GF-D8 (cell line): ENCODE results near the gene CIB1.
"Not testable (repeated sequence)": the region's sequence is repeated elsewhere in the genome, so short reads cannot be mapped to it uniquely, and the experiment has no call there.

Source experiments
- DNase-seq: peaks from one replicate; lab custom pipeline; 2025; lab: John Stamatoyannopoulos, UW

Gene CIB1

DNA sequence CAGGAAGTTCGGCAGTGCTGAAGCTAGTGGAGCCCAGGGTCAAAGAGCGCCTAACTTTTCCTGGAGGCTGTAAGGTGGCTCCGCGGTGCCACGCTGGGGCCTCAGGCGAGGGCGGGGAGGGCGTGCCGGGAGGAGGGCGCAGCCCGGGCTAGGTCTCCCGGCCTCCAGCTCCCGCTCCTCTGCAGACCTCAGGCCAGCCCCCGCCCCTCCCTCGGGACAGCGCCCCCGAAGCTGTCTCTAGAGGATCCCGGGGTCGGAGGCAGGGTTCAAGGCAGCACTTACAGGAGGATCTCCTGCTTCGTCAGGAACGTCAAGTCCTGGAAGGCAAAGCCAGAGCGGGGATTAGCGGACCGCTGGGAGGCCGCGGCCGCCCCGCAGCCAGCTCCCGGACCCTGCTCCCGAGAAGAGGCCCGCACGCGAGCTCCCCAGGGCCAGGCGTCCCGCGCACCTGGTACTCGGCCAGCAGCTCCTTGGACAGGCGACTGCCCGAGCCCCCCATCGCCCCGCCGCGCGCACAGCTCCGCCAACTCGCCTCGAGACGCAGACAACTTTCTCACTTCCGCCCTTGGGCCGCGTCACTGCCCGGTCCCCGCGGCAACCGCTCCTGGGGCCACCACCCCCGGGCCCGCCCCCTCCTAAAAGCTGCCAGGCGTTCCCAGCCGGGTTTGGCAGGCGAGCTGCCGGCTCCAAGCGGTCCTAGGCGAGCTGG lies at the start of gene CIB1:
Gene CIB1, minus strand, starts transcription at position 555 of the 709 bp plus-strand sequence. Its CDS starts 56 bp downstream, at position 499.
- DNase-seq: peak; percentile 89

DNA sequence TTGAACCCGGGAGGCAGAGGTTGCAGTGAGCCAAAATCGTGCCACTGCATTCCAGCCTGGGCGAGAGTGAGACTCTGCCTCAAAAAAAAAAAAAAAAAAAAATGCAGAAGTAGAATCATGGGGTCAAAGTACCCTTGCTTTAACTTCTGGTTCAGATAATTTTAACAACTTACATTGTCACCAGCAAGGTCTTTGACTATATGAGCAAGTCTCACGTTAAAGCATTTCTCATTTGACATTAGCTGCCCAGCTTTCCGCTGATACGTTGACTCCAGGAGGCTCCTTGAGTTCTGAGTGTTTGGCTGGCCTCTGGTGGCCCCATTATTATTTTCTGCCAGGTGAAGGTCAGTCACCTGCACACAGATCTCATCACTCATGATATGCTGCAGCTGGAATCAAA lies 47.9 kb upstream of the CIB1 start:
- DNase-seq: not testable (repeated sequence)

DNA sequence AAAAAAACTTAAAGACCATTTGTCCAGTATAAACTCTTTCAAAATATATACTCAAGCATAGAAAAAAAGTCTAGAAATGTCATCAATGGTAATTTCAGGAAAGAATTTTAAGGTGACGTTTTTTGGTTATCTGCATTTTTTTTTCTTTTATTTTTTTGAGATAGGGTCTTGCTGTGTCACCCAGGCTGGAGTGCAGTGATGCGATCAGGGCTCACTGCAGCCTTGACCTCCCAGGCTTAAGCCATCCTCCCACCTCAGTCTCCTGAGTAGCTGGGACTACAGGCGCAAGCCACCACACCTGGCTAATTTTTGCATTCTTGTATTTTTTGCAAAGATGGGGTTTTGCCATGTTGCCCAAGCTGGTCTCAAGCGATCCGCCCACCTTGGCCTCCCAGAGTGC lies 47.0 kb upstream of the CIB1 start:
- DNase-seq: not testable (repeated sequence)

DNA sequence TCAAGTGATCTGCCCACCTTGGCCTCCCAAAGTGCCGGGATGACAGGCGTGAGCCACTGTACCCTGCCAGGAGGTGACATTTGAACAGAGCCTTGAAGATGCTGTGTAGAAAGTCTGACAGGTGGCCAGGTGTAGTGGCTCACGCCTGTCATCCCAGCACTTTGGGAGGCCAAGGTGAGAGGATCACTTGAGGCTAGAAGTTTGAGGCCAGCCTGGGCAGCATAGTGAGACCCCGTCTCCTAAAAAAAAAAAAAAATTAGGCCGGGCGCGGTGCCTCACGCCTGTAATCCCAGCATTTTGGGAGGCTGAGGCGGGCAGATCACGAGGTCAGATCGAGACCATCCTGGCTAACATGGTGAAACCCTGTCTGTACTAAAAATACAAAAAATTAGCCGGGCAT lies 44.7 kb upstream of the CIB1 start:
- DNase-seq: not testable (repeated sequence)

DNA sequence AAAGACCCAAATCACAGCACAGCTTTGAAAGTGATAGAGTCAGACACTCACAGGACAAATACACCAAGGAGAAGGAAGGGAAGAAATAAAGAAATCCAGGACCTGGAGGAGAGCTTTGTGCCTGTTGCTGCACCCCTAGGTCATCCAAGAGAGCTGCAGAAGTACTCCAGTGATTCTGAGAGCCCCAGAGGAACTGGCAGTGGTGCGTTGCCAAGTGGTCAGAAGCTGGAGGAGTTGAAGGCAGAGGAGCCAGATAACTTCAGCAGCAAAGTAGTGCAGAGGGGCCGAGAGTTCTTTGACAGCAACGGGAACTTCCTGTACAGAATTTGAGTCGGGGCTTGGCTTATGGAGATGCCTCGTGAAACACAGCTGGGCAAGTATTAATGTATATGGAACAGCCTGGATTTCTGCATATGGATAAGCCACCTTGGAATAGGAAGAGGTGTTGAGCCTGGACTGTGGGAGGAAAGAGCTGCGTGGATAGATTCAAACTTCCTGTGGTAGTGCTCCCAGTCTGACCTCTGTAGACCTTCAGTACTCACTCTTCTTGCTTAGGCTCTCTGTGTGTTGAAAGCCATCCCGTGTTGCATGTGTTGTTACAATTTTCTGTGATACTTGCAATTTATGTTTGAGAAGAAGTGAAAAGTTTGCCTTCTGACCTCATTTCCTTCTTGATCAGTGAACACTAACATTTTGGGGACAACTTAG lies 37.9 kb upstream of the CIB1 start:
- no peak for DNase-seq

DNA sequence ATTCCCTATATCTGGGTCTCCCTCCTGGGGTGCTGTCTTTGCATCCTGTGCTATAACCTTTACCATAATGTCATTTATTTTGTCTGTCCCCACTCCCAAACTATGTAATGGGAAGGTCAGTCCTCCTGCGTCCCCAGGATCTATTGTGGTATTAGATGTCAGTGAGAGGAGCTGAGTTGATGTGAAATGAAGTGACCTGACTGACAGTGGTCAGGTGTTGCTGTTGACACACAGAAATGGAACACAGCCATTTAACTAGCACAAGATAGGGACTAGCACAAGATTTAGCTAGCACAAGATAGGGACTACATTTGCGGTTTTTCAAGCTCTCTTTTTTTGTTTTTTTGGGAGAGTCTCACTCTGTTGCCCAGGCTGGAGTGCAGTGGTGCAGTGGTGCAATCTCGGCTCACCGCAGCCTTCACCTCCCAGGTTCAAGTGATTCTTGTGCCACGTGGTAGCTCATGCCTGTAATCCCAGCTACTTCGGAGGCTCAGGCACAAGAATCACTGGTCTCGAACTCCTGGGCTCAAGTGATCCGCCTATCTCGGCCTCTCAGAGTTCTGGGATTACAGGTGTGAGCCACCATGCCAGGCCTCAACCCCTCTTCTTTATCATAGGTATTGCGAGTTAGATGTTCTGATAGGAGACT lies 36.9 kb upstream of the CIB1 start:
- no peak for DNase-seq

DNA sequence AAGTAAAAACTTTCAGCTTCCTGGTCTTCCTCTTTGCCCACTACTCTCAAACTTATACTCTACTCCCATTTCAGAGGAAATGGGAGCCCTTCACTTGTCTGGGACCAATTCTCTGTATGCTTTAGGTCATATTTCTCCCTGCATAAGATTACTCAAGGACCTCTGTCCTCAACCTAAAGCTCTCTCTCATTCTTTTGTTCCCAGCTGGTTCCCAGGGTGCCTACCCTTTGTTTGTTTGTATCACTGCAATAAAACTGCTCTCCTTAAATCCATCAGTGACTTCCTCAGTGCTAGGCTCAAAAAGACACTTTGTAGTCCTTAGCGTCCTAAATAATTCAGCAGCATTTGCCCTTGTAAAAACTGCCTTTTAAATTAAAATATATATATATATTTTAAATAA lies 34.7 kb upstream of the CIB1 start:
- no peak for DNase-seq

DNA sequence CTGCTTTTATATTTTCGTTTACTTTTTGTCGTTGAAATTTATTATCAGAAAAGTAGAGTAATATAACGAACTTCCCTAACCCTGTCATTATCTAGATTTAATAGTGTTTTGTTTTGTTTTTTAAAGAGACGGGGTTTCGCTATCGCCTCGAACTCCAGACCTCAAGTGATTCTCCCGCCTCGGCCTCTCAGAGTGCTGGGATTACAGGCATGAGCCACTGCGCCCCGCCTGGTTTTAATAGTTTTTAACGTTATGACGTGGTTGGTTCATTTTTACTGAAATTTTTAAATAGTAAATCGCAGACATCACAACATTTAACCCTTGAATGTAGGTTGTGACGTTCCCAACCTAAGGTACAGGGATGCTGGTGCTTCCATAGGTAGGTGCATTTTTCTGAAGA lies 32.7 kb upstream of the CIB1 start:
- DNase-seq: no peak

DNA sequence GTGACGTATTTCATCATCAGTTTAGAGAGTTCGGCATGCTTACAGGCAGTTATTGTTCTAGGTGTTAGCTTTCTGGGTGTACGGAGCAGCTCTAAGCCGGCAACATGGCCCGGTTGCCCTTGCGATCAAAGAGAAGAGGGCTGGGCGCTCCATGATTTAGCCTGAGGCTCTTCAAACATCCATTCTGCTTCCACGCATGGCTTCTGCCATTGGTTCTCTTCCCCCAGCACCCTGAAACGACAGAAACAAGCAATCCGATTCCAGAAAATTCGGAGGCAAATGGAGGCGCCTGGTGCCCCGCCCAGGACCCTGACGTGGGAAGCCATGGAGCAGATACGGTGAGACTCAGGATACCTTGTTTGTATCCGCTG lies 32.3 kb upstream of the CIB1 start:
- no peak for DNase-seq

DNA sequence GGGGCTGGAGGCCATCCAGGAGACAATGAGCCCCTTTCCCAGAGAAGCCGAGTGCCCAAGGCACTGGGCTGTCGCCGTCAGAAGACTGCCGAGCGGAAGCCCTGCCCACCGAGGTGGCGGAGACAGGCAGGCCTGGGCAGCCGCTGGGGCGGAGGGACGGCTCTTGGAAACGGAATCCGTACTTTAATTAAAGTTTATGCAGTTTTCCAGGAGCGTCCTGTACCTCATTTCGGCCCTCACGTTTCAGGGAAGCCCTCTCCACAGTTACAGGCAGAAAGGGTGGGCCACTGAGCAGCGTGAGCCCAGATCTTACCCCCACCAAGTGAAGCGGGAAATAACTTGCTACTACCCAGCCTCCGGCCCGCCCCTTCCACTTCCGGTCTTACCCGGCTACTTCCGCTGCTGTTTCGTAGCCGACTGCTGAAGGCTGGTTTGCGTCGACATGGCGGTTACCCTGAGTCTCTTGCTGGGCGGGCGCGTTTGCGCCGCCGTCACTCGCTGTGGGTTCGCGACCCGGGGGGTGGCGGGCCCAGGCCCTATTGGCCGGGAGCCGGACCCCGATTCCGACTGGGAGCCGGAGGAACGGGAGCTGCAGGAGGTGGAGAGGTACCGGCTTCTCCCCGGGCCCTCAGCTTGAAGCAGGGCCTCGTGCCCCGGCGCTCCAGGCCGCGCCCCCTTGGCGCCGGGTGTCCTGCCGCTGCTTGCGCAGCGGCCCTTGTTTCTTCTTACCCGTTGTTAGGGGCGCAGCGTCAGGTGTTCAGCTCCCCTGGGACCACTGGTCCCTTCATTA lies 31.7 kb upstream of the CIB1 start, which contains the start of gene NGRN:
Gene NGRN, plus strand, starts transcription at position 402 of the 790 bp plus-strand sequence. Its CDS starts 41 bp downstream, at position 443.
- peak; percentile 75 for DNase-seq

DNA sequence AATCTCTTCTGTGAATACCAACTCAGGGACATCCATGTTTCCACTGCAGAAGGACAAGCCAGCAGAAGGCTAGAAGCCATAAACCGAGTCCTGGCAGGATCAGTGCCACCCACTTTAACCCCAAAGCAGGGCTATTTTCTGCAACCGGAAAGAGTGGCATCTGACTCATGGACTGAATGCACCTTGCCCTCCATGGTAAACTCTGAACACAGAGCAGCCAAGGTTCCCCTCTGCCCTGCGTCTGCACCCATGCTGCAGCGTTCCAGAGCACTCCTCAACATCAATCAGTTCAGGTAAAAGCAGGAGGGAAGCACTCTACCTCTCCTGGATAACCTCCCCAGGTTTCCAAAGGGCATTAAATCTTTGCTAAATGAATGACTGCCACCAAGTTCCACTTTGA lies 30.9 kb upstream of the CIB1 start:
- DNase-seq: no peak

DNA sequence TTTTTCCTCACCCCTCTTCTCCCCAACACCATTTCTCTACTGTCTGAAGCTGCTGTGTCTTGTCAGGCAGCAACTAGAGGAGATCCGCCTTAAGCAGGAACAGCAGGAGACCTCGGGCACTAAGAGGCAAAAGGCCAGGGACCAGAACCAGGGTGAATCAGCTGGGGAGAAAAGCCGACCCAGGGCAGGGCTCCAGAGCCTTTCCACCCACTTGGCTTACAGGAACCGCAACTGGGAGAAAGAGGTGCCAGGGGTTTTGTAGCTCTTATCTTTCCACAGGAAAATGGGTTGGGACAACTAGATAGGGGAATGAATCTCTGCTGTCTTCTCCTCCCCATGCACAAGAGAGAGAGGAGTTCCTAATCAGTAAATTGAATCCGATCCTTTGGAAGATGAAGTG lies 28.7 kb upstream of the CIB1 start:
- DNase-seq: no peak

DNA sequence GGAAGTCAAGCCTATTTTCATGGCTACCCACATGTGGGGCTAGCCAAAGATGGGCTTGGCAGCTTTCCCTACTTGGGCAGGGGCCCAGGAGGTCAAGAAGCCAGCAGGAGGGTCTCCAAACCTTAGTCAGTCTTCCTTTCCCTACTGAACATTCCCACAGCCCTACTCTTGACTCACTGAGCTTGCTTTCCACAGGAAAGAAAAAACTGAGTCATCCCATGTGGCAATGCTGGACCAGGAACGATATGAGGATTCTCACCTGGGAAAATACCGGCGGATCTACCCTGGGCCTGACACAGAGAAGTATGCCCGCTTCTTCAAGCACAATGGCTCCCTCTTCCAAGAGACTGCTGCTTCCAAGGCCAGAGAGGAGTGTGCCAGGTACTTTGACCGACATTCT lies 28.1 kb upstream of the CIB1 start:
- DNase-seq: no peak

DNA sequence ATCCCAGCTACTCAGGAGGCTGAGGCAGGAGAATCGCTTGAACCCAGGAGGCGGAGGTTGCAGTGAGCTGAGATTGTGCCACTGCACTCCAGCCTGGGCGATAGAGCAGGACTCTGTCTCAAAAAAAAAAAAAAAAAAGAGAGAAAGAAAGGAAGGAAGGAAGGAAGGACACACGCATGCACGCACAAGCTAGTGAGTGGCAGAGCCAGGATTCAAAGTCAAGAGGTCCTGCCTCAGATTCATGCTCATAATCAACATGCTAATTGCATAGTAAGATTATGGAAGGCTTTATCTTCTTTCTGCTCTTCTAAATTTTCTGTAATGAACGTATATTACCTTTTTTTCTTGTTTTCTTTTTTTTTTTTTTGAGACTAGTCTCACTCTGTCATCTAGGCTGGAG lies 27.0 kb upstream of the CIB1 start:
- not testable (repeated sequence) for DNase-seq

DNA sequence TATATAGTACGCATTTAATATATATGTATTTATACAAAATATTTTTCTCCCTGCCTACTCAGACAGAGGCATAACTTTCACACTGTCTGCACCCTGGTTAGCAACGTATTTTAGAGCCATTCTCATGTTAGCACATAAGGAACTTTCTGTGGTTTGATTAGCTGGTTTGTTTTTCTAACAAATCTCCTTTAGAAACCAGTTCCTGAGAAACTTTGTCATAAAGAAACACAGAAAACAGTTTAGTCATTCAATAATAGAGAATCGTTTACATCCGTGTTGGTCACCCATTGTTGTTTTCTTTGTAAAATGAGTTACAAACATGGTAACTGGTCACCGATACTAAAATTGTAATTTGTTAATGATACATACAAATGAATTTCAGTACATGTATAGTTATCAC lies 25.8 kb upstream of the CIB1 start:
- DNase-seq: no peak

DNA sequence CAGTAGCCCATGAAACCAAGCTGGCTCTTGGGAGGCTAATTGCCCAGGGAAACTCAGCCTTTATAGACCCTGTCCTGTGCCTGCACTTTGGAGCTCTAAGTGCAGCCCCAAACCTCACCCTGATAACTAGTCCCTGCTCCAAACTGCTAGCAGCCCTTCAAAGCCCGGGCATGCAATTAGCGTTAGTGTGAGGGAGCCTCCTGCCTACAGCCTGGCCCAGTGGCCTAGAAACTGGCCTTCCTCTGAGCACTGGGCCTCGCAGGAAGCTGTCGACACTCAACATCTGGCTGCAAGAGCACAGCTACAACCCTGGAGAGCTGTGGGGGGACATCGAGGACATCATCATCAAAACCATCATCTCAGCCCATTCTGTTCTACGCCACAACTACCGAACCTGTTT lies 24.0 kb upstream of the CIB1 start:
- DNase-seq: no peak

DNA sequence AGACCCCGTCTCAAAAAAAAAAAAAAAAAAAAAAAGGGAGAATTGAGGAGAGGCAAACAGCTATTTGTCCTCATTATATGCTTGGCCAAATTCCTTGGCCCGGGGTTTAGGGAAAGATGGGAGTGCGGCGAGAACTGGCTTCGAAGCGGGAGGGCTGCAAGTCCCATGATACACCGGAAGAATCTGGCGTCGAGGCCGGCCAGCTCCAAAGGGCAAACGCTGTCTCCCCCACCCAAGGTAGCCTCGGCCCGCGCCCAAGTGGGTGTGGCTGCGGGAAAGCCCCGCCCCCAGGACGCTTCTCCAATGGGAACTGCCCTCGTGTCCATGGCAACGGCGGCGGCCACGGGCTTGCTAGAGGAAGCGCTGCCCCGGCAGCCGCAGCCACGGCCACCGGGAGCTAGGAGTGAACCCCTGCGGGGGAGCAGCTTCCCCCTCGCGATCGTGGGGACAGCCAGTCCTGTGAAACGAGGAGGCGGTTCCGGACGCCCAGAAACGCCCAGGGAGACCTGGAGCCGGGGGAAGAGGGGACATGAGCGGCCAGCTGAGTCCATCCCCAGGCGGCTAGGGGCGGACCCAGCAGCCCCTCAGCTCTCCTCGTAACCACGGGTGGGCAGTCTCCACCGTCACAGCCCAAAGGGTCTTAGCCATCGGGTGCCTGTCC lies 15.6 kb upstream of the CIB1 start, which contains the start of gene TTLL13:
Gene TTLL13, plus strand, starts transcription at position 354 of the 661 bp plus-strand sequence. CDS start 1,075 bp downstream, outside the sequence.
- no peak for DNase-seq

DNA sequence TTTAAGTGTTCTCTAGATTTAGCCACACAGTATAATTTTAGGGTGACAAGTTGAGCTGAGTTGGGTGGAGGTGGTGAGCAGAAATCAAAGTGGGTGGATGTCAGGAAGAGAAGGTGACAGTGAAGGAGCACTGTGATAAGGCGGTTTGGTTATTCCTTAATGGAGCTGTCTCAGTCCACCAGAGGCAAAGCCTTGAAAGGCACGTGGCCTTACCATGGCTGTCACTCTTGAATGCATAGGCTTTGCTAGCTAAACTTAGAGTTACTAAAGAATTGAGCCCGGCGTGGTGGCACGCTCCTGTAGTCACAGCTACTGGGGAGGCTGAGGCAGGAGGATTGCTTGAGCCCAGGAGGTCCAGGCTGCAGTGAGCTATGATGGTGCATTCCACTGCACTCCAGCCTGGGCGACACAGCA lies 15.1 kb upstream of the CIB1 start:
- DNase-seq: no peak

DNA sequence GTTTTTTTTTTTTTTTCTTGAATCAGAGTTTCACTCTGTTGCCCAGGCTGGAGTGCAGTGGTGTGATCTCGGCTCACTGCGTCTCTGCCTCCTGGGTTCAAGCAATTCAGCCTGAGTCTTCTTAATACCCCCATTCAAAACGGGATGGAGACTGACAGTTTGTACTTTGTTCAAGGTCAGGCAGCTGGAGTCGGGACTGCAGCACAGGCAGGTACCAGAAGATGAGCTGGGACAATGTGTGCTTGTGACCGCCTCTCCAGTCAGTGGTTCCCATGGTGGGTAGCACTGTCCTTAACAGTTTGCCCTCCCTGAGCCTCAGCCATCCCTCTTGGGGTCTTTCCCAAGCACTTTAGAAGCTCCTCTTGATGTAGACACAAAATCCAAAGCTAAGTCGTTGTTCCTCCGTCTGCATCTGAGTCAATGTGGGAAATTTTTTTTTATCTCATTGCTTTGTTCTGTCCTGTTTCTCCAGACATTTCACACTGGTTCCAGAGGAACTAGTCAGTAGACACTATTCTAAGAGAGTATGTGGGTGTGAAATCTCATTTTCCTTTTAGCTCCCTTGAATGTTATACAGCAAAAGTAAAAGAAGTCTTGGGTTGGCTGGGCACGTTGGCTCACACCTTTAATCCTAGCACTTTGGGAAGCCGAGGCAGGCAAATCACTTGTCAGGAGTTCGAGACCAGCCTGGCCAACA lies 10.3 kb upstream of the CIB1 start:
- DNase-seq: no peak

DNA sequence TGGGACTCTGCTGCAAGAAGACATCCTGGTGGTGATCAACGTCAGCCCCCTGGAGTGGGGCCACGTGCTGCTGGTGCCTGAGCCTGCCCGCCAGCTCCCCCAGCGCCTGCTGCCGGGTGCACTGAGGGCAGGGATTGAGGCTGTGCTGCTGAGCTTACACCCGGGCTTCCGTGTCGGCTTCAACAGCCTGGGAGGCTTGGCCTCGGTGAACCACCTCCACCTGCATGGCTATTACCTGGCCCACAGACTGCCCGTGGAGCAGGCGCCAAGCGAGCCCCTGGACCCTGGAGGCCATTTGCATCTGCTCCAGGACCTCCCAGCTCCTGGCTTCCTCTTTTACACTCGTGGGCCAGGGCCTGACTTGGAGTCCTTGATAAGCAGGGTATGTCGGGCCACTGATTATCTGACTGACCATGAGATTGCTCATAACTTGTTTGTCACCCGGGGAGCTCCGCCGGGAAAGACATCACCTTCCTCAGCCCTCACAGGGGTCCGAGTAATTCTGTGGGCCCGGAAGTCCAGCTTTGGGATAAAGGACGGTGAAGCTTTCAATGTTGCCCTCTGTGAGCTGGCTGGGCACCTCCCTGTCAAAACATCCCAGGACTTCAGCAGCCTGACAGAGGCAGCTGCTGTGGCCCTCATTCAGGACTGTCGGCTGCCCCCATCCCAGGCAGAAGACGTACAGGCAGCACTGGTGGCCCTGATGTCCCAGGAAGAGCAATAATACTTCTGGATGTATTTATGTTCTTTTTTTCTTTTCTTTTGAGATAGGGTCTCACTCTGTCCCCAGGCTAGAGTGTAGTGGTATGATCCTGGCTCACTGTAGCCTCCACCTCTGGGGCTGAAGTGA lies 7.8 kb upstream of the CIB1 start:
- DNase-seq: no peak
